Sigmoid colon (tissue), 7 donors: Measurements from ENCODE around the gene HSPA1L. TPM values are rescaled to one million over a fixed set of nuclear protein-coding genes. Genes with fewer than 3 reads are reported as not detected.

Source experiments
- DNase-seq: peaks from one replicate; pipeline ENCODE4 v3.0.0-alpha.2; 2019
- H3K27ac ChIP-seq, 4 donors: fragments of 200-600 bp; sonication (generic); one replicate each; pipeline ENCODE4 v1.5.1; 2016 to 2019; ENCODE audit warnings: mild to moderate bottlenecking in 1 of 4
- H3K27me3 ChIP-seq, 3 donors: fragments of 200-600 bp; sonication (generic); one replicate each; pipeline ENCODE4 v1.5.1; 2019; ENCODE audit warnings: mild to moderate bottlenecking in 1 of 3
- H3K36me3 ChIP-seq, 4 donors: fragments of 200-600 bp; sonication (generic); one replicate each; pipeline ENCODE4 v1.5.1; 2016 to 2019
- H3K4me1 ChIP-seq, 4 donors: fragments of 200-600 bp; sonication (generic); one replicate each; pipeline ENCODE4 v1.5.1; 2017 to 2019
- H3K4me3 ChIP-seq, 4 donors: fragments of 200-600 bp; sonication (generic); one replicate each; pipeline ENCODE4 v1.5.1; 2017 to 2019; ENCODE audit warnings: mild to moderate bottlenecking in 2 of 4, moderate library complexity in 1 of 4
- H3K9me3 ChIP-seq, 4 donors: fragments of 200-600 bp in 3 of 4; sonication (generic) in 3 of 4; one replicate each; pipeline versions ENCODE4 v1.5.1 to v1.6.1; 2013 to 2019
- EP300 ChIP-seq, 4 donors: sonication (generic); formaldehyde crosslinking; IDR thresholded peaks; one replicate each; pipeline ENCODE4 v1.6.1; 2017; ENCODE audit warnings: antibody characterized with exemption in 4 of 4
- POLR2A ChIP-seq, 2 donors: fragments of 450-650 bp; IDR thresholded peaks; one replicate each; pipeline ENCODE4 v1.6.1; 2016; ENCODE audit warnings: antibody characterized with exemption in 2 of 2, mild to moderate bottlenecking in 2 of 2, moderate library complexity in 2 of 2
- POLR2AphosphoS5 ChIP-seq, 4 donors: sonication (generic); formaldehyde crosslinking; IDR thresholded peaks; one replicate each; pipeline ENCODE4 v1.6.1; 2017; ENCODE audit warnings: antibody characterized with exemption in 4 of 4
- WGBS, 2 donors: extraction: QIAGEN DNeasy Blood & Tissue Kit; methylation state at CpG; one replicate each; pipeline ENCODE4 v1.1.7; 2013; 5-methylcytosine and 5-hydroxymethylcytosine counted together
- intact Hi-C: fragments of 100-400 bp; cut with DNase I; formaldehyde crosslinking; loops from one replicate; pipeline ENCODE4 v1.15.1; 2023
- polyA plus RNA-seq, 3 donors: library from polyadenylated mRNA; stranded (reverse); fragments of 200-250 nt; gene quantifications; one replicate each; pipeline ENCODE4 v1.2.3, GENCODE V29; 2013
- small RNA-seq, 3 donors: library from RNA; depleted of rRNA; stranded (forward); fragments of <200 nt; gene quantifications; one replicate each; pipeline ENCODE3, GENCODE V24; 2016
- total RNA-seq, 4 donors: library from RNA; depleted of rRNA; stranded (reverse); fragments of >200 nt; gene quantifications; one replicate each; pipeline ENCODE4 v1.1.0, GENCODE V29; 2016
- TF ChIP-seq, protein P1 (sequence below), 4 experiments: fragments of 450-650 bp in 3 of 4; fragments of 200-600 bp in 1 of 4; IDR thresholded peaks; one replicate each; pipeline ENCODE4 v1.5.1; 2016 to 2019; ENCODE audit warnings: antibody characterized with exemption in 4 of 4, mild to moderate bottlenecking in 3 of 4, moderate library complexity in 2 of 4
- donor health status: healthy with polysubstance abuse.
- donor health status: Bipolar disorder and iron deficiency.
- donor health status: healthy.

HSPA1L gene
- total and polyA plus RNA-seq, 7 donors = 0.23 to 2.3 (median 1.2) TPM

DNA sequence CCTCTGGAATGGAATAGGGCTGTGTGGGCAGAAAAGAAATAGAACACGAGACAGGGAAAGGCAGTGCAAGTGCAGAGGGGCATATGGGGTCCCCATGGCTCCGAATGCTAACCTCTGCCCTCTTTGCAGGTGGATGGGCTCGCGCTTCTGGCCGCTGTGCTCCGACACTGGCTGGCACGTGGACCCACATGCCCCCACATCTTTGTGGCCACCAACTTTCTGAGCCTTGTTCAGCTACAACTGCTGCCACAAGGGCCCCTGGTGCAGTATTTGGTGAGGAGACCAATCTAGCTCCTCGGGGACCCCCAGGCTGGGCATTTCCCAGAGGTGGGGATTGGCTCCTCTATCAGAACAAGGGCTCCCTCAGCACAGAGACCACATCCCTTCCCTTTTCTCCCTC is 53.7 kb downstream of the HSPA1L start:
- intact Hi-C loops = no loop called here
- TF ChIP-seq EP300 (IDR thresholded peaks at IDR 0.05) (no peak), POLR2AphosphoS5 (IDR thresholded peaks at IDR 0.05) (no peak), POLR2A (IDR thresholded peaks at IDR 0.05) (no peak)
- TF ChIP-seq, protein P1, sequence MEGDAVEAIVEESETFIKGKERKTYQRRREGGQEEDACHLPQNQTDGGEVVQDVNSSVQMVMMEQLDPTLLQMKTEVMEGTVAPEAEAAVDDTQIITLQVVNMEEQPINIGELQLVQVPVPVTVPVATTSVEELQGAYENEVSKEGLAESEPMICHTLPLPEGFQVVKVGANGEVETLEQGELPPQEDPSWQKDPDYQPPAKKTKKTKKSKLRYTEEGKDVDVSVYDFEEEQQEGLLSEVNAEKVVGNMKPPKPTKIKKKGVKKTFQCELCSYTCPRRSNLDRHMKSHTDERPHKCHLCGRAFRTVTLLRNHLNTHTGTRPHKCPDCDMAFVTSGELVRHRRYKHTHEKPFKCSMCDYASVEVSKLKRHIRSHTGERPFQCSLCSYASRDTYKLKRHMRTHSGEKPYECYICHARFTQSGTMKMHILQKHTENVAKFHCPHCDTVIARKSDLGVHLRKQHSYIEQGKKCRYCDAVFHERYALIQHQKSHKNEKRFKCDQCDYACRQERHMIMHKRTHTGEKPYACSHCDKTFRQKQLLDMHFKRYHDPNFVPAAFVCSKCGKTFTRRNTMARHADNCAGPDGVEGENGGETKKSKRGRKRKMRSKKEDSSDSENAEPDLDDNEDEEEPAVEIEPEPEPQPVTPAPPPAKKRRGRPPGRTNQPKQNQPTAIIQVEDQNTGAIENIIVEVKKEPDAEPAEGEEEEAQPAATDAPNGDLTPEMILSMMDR (IDR thresholded peaks at IDR 0.05) = no peak
- Histone ChIP-seq H3K27ac (no peak overlapping the region), H3K27me3 (peaks cover 0 to 10% (median 3%) of the 10 kb centered on the region in 3 donors), H3K4me1 (peaks cover 0 to 6% (median 5%) of the 10 kb centered on the region in 4 donors), H3K36me3 (no peaks in the 10 kb centered on the region), H3K4me3 (no peak overlapping the region), H3K9me3 (no peaks in the 10 kb centered on the region)
- WGBS, 2 donors = 96 to 97% methylated on average over 8 of the region's 8 CpGs
- no peak for DNase-seq

GRCh38 chr6:31760790-31761189 is 54.3 kb downstream of the HSPA1L start:
- 80 to 89% methylated on average over 5 of the region's 5 CpGs for WGBS, 2 donors
- no peak overlapping the region for H3K4me3 ChIP-seq
- no peak for DNase-seq
- H3K36me3 ChIP-seq = no peaks in the 10 kb centered on the region
- no peak for TF ChIP-seq POLR2AphosphoS5 (IDR thresholded peaks at IDR 0.05)
- TF ChIP-seq, protein P1 (IDR thresholded peaks at IDR 0.05) = no peak
- no peak for TF ChIP-seq POLR2A (IDR thresholded peaks at IDR 0.05)
- no peak for TF ChIP-seq EP300 (IDR thresholded peaks at IDR 0.05)
- intact Hi-C loops = no loop called here
- peaks cover 0 to 5% (median 1%) of the 10 kb centered on the region in 3 donors for H3K27me3 ChIP-seq
- peaks cover 0 to under 1% (median 0%) of the 10 kb centered on the region in 4 donors for H3K4me1 ChIP-seq
- no peak overlapping the region for H3K27ac ChIP-seq
- H3K9me3 ChIP-seq = no peaks in the 10 kb centered on the region

Small RNAs within 50 kb of the gene (small RNA-seq; reads per million reads assigned to genes)
- gene MSH5-SAPCD1 (0 reads per million in 3 donors), gene RF00019 (0 reads per million in 3 donors), gene SAPCD1 (0 reads per million in 3 donors), gene SNORD48 (287 to 1,261 (median 428) reads per million in 3 donors), gene SNORD52 (0 reads per million in 3 donors)

Other genes starting within 250 kb of the HSPA1L start
Only the 30 nearest of the 40 such genes appear.
- 100 to 1,000 TPM; 119 to 218 (median 144) TPM for gene BAG6, start 162.6 kb downstream of the HSPA1L start, total RNA-seq
- gene BAG6, start 162.6 kb downstream of the HSPA1L start, polyA plus RNA-seq = 100 to 1,000 TPM in 2 of 3 donors, 10 to 100 TPM in 1; 99.7 to 231 (median 133) TPM
- gene APOM, start 159.4 kb downstream of the HSPA1L start, total RNA-seq = 1 to 10 TPM in 3 of 4 donors, not detected in 1; 3.3 to 7.2 (median 3.6) TPM
- gene APOM, start 159.4 kb downstream of the HSPA1L start, polyA plus RNA-seq = 1 to 10 TPM; 2.3 to 3.6 (median 3.6) TPM
- gene C6orf47, start 154.5 kb downstream of the HSPA1L start, total RNA-seq = 10 to 100 TPM; 25.0 to 31.3 (median 26.7) TPM
- gene C6orf47, start 154.5 kb downstream of the HSPA1L start, polyA plus RNA-seq = 10 to 100 TPM; 22.2 to 32.6 (median 24.5) TPM
- gene GPANK1, start 150.3 kb downstream of the HSPA1L start, total RNA-seq = 10 to 100 TPM; 17.2 to 29.6 (median 26.4) TPM
- gene GPANK1, start 150.3 kb downstream of the HSPA1L start, polyA plus RNA-seq = 10 to 100 TPM; 15.3 to 22.8 (median 18.3) TPM
- gene CSNK2B, start 149.2 kb downstream of the HSPA1L start, total RNA-seq = 100 to 1,000 TPM; 188 to 227 (median 209) TPM
- 100 to 1,000 TPM; 198 to 232 (median 206) TPM for gene CSNK2B, start 149.2 kb downstream of the HSPA1L start, polyA plus RNA-seq
- gene LY6G5B, start 145.3 kb downstream of the HSPA1L start, total RNA-seq = 1 to 10 TPM; 2.8 to 10.0 (median 6.5) TPM
- 1 to 10 TPM in 1 of 3 donors, under 1 TPM in 1, not detected in 1; 0.60 to 9.1 TPM for gene LY6G5B, start 145.3 kb downstream of the HSPA1L start, polyA plus RNA-seq
- gene LY6G5C, start 134.2 kb downstream of the HSPA1L start, total RNA-seq = 1 to 10 TPM in 1 of 4 donors, under 1 TPM in 2, not detected in 1; 0.68 to 1.1 (median 0.99) TPM
- gene LY6G5C, start 134.2 kb downstream of the HSPA1L start, polyA plus RNA-seq = 1 to 10 TPM; 1.8 to 3.2 (median 2.7) TPM
- 10 to 100 TPM; 37.8 to 63.4 (median 51.6) TPM for gene ABHD16A, start 112.0 kb downstream of the HSPA1L start, total RNA-seq
- gene ABHD16A, start 112.0 kb downstream of the HSPA1L start, polyA plus RNA-seq = 10 to 100 TPM; 16.9 to 52.0 (median 17.4) TPM
- gene LY6G6F, start 108.4 kb downstream of the HSPA1L start, total RNA-seq = not detected
- not detected for gene LY6G6F, start 108.4 kb downstream of the HSPA1L start, polyA plus RNA-seq
- 10 to 100 TPM in 1 of 4 donors, 1 to 10 TPM in 2, not detected in 1; 2.9 to 21.2 (median 6.4) TPM for gene LY6G6D, start 99.9 kb downstream of the HSPA1L start, total RNA-seq
- 1 to 10 TPM in 1 of 3 donors, under 1 TPM in 1, not detected in 1; 0.31 to 8.4 TPM for gene LY6G6D, start 99.9 kb downstream of the HSPA1L start, polyA plus RNA-seq
- gene LY6G6C, start 93.5 kb downstream of the HSPA1L start, total RNA-seq = not detected
- gene LY6G6C, start 93.5 kb downstream of the HSPA1L start, polyA plus RNA-seq = 1 to 10 TPM in 2 of 3 donors, under 1 TPM in 1; 0.07 to 1.2 (median 1.2) TPM
- gene MPIG6B, start 91.9 kb downstream of the HSPA1L start, total RNA-seq = not detected
- under 1 TPM in 1 of 3 donors, not detected in 2; 0.13 TPM for gene MPIG6B, start 91.9 kb downstream of the HSPA1L start, polyA plus RNA-seq
- 100 to 1,000 TPM in 2 of 4 donors, 10 to 100 TPM in 2; 86.7 to 146 (median 107) TPM for gene DDAH2, start 86.0 kb downstream of the HSPA1L start, total RNA-seq
- gene DDAH2, start 86.0 kb downstream of the HSPA1L start, polyA plus RNA-seq = 100 to 1,000 TPM; 137 to 340 (median 213) TPM
- 100 to 1,000 TPM; 172 to 251 (median 214) TPM for gene CLIC1, start 78.8 kb downstream of the HSPA1L start, total RNA-seq
- 100 to 1,000 TPM; 623 to 668 (median 634) TPM for gene CLIC1, start 78.8 kb downstream of the HSPA1L start, polyA plus RNA-seq
- gene MSH5, start 75.3 kb downstream of the HSPA1L start, total RNA-seq = 10 to 100 TPM in 1 of 4 donors, 1 to 10 TPM in 3; 4.2 to 23.5 (median 5.7) TPM
- gene MSH5, start 75.3 kb downstream of the HSPA1L start, polyA plus RNA-seq = 10 to 100 TPM in 1 of 3 donors, 1 to 10 TPM in 1, not detected in 1; 1.6 to 18.7 TPM
- 1 to 10 TPM in 3 of 4 donors, not detected in 1; 1.8 to 6.5 (median 4.2) TPM for gene SAPCD1, start 52.6 kb downstream of the HSPA1L start, total RNA-seq
- gene SAPCD1, start 52.6 kb downstream of the HSPA1L start, polyA plus RNA-seq = 1 to 10 TPM in 2 of 3 donors, not detected in 1; 1.2 to 8.7 TPM
- gene VWA7, start 38.0 kb downstream of the HSPA1L start, total RNA-seq = 1 to 10 TPM in 1 of 4 donors, under 1 TPM in 2, not detected in 1; 0.14 to 3.9 (median 0.71) TPM
- gene VWA7, start 38.0 kb downstream of the HSPA1L start, polyA plus RNA-seq = 1 to 10 TPM; 2.8 to 6.0 (median 3.6) TPM
- 10 to 100 TPM; 16.0 to 36.2 (median 27.7) TPM for gene VARS1, start 19.5 kb downstream of the HSPA1L start, total RNA-seq
- gene VARS1, start 19.5 kb downstream of the HSPA1L start, polyA plus RNA-seq = 10 to 100 TPM in 1 of 3 donors, 1 to 10 TPM in 2; 6.0 to 50.9 (median 6.0) TPM
- gene LSM2, start 8.3 kb downstream of the HSPA1L start, total RNA-seq = 10 to 100 TPM; 29.6 to 53.5 (median 48.1) TPM
- gene LSM2, start 8.3 kb downstream of the HSPA1L start, polyA plus RNA-seq = 10 to 100 TPM; 28.4 to 94.7 (median 49.9) TPM
- 100 to 1,000 TPM; 147 to 321 (median 168) TPM for gene HSPA1A, start 260 bp upstream of the HSPA1L start, total RNA-seq
- 10 to 100 TPM; 39.0 to 70.1 (median 63.1) TPM for gene HSPA1A, start 260 bp upstream of the HSPA1L start, polyA plus RNA-seq
- 100 to 1,000 TPM in 3 of 4 donors, 10 to 100 TPM in 1; 72.6 to 237 (median 113) TPM for gene HSPA1B, start 12.5 kb upstream of the HSPA1L start, total RNA-seq
- gene HSPA1B, start 12.5 kb upstream of the HSPA1L start, polyA plus RNA-seq = 100 to 1,000 TPM in 1 of 3 donors, 10 to 100 TPM in 2; 63.1 to 116 (median 64.3) TPM
- 10 to 100 TPM; 31.3 to 43.2 (median 33.6) TPM for gene NEU1, start 47.5 kb upstream of the HSPA1L start, total RNA-seq
- 10 to 100 TPM; 15.0 to 41.1 (median 31.9) TPM for gene NEU1, start 47.5 kb upstream of the HSPA1L start, polyA plus RNA-seq
- 1 to 10 TPM in 2 of 4 donors, not detected in 2; 1.4 to 8.0 TPM for gene SLC44A4, start 63.7 kb upstream of the HSPA1L start, total RNA-seq
- 100 to 1,000 TPM in 2 of 3 donors, 10 to 100 TPM in 1; 78.1 to 252 (median 106) TPM for gene SLC44A4, start 63.7 kb upstream of the HSPA1L start, polyA plus RNA-seq
- gene EHMT2, start 82.4 kb upstream of the HSPA1L start, total RNA-seq = 10 to 100 TPM; 31.3 to 34.3 (median 33.8) TPM
- 10 to 100 TPM; 11.8 to 45.0 (median 17.4) TPM for gene EHMT2, start 82.4 kb upstream of the HSPA1L start, polyA plus RNA-seq
- gene ZBTB12, start 86.8 kb upstream of the HSPA1L start, total RNA-seq = 1 to 10 TPM in 3 of 4 donors, under 1 TPM in 1; 0.83 to 2.1 (median 1.1) TPM
- gene ZBTB12, start 86.8 kb upstream of the HSPA1L start, polyA plus RNA-seq = 1 to 10 TPM in 2 of 3 donors, under 1 TPM in 1; 0.92 to 4.3 (median 1.2) TPM
- 10 to 100 TPM in 3 of 4 donors, 1 to 10 TPM in 1; 4.9 to 17.7 (median 13.6) TPM for gene C2, start 112.4 kb upstream of the HSPA1L start, total RNA-seq
- gene C2, start 112.4 kb upstream of the HSPA1L start, polyA plus RNA-seq = 10 to 100 TPM; 10.2 to 39.2 (median 23.1) TPM
- gene CFB, start 130.8 kb upstream of the HSPA1L start, total RNA-seq = 10 to 100 TPM; 14.3 to 40.0 (median 28.7) TPM
- gene CFB, start 130.8 kb upstream of the HSPA1L start, polyA plus RNA-seq = 100 to 1,000 TPM in 1 of 3 donors, 1 to 10 TPM in 2; 3.6 to 118 (median 9.5) TPM
- 10 to 100 TPM; 60.1 to 96.9 (median 75.8) TPM for gene NELFE, start 143.7 kb upstream of the HSPA1L start, total RNA-seq
- gene NELFE, start 143.7 kb upstream of the HSPA1L start, polyA plus RNA-seq = 10 to 100 TPM; 52.5 to 73.5 (median 58.9) TPM
- gene SKIC2, start 143.9 kb upstream of the HSPA1L start, total RNA-seq = 10 to 100 TPM; 22.1 to 73.4 (median 33.4) TPM
- 10 to 100 TPM; 25.0 to 68.2 (median 30.6) TPM for gene SKIC2, start 143.9 kb upstream of the HSPA1L start, polyA plus RNA-seq
- gene DXO, start 156.9 kb upstream of the HSPA1L start, total RNA-seq = 10 to 100 TPM; 11.4 to 22.7 (median 18.3) TPM
- gene DXO, start 156.9 kb upstream of the HSPA1L start, polyA plus RNA-seq = 10 to 100 TPM in 1 of 3 donors, 1 to 10 TPM in 2; 8.4 to 17.3 (median 9.9) TPM